Sigmoid colon (tissue), 7 donors: ENCODE measurements around the gene ARHGEF17. TPM values are rescaled to one million over a fixed set of nuclear protein-coding genes. Genes with fewer than 3 reads are reported as not detected.

ENCODE experiments used
- DNase-seq: peaks from one replicate; pipeline ENCODE4 v3.0.0-alpha.2; 2019
- H3K27ac ChIP-seq, 4 donors: fragments of 200-600 bp; sonication (generic); one replicate each; pipeline ENCODE4 v1.5.1; 2016 to 2019; ENCODE audit warnings: mild to moderate bottlenecking in 1 of 4
- H3K27me3 ChIP-seq, 3 donors: fragments of 200-600 bp; sonication (generic); one replicate each; pipeline ENCODE4 v1.5.1; 2019; ENCODE audit warnings: mild to moderate bottlenecking in 1 of 3
- H3K36me3 ChIP-seq, 4 donors: fragments of 200-600 bp; sonication (generic); one replicate each; pipeline ENCODE4 v1.5.1; 2016 to 2019
- H3K4me1 ChIP-seq, 4 donors: fragments of 200-600 bp; sonication (generic); one replicate each; pipeline ENCODE4 v1.5.1; 2017 to 2019
- H3K4me3 ChIP-seq, 4 donors: fragments of 200-600 bp; sonication (generic); one replicate each; pipeline ENCODE4 v1.5.1; 2017 to 2019; ENCODE audit warnings: mild to moderate bottlenecking in 2 of 4, moderate library complexity in 1 of 4
- H3K9me3 ChIP-seq, 4 donors: fragments of 200-600 bp in 3 of 4; sonication (generic) in 3 of 4; one replicate each; pipeline versions ENCODE4 v1.5.1 to v1.6.1; 2013 to 2019
- EP300 ChIP-seq, 4 donors: sonication (generic); formaldehyde crosslinking; IDR thresholded peaks; one replicate each; pipeline ENCODE4 v1.6.1; 2017; ENCODE audit warnings: antibody characterized with exemption in 4 of 4
- POLR2A ChIP-seq, 2 donors: fragments of 450-650 bp; IDR thresholded peaks; one replicate each; pipeline ENCODE4 v1.6.1; 2016; ENCODE audit warnings: antibody characterized with exemption in 2 of 2, mild to moderate bottlenecking in 2 of 2, moderate library complexity in 2 of 2
- POLR2AphosphoS5 ChIP-seq, 4 donors: sonication (generic); formaldehyde crosslinking; IDR thresholded peaks; one replicate each; pipeline ENCODE4 v1.6.1; 2017; ENCODE audit warnings: antibody characterized with exemption in 4 of 4
- WGBS, 2 donors: extraction: QIAGEN DNeasy Blood & Tissue Kit; methylation state at CpG; one replicate each; pipeline ENCODE4 v1.1.7; 2013; 5-methylcytosine and 5-hydroxymethylcytosine counted together
- intact Hi-C: fragments of 100-400 bp; cut with DNase I; formaldehyde crosslinking; loops from one replicate; pipeline ENCODE4 v1.15.1; 2023
- polyA plus RNA-seq, 3 donors: library from polyadenylated mRNA; stranded (reverse); fragments of 200-250 nt; gene quantifications; one replicate each; pipeline ENCODE4 v1.2.3, GENCODE V29; 2013
- total RNA-seq, 4 donors: library from RNA; depleted of rRNA; stranded (reverse); fragments of >200 nt; gene quantifications; one replicate each; pipeline ENCODE4 v1.1.0, GENCODE V29; 2016
- TF ChIP-seq, protein P1 (sequence below), 4 experiments: fragments of 450-650 bp in 3 of 4; fragments of 200-600 bp in 1 of 4; IDR thresholded peaks; one replicate each; pipeline ENCODE4 v1.5.1; 2016 to 2019; ENCODE audit warnings: antibody characterized with exemption in 4 of 4, mild to moderate bottlenecking in 3 of 4, moderate library complexity in 2 of 4
- donor health status: healthy with polysubstance abuse.
- donor health status: Bipolar disorder and iron deficiency.
- donor health status: healthy.

The ARHGEF17 gene
- total and polyA plus RNA-seq, 7 donors = 1.8 to 104 (median 38.2) TPM

- Histone ChIP-seq H3K27ac (no peak overlapping the region), H3K4me3 (no peak overlapping the region), H3K4me1 (peaks cover 0 to under 1% (median 0%) of the 10 kb centered on the region in 4 donors), H3K9me3 (no peaks in the 10 kb centered on the region), H3K36me3 (peaks cover 54 to 88% (median 65%) of the 10 kb centered on the region in 4 donors), H3K27me3 (no peaks in the 10 kb centered on the region)
- intact Hi-C loops = loop anchor here (10.0 kb wide), 1 partner anchor 541 kb away; no protein-coding TSS in a partner anchor
- no peak for DNase-seq
- TF ChIP-seq, protein P1, sequence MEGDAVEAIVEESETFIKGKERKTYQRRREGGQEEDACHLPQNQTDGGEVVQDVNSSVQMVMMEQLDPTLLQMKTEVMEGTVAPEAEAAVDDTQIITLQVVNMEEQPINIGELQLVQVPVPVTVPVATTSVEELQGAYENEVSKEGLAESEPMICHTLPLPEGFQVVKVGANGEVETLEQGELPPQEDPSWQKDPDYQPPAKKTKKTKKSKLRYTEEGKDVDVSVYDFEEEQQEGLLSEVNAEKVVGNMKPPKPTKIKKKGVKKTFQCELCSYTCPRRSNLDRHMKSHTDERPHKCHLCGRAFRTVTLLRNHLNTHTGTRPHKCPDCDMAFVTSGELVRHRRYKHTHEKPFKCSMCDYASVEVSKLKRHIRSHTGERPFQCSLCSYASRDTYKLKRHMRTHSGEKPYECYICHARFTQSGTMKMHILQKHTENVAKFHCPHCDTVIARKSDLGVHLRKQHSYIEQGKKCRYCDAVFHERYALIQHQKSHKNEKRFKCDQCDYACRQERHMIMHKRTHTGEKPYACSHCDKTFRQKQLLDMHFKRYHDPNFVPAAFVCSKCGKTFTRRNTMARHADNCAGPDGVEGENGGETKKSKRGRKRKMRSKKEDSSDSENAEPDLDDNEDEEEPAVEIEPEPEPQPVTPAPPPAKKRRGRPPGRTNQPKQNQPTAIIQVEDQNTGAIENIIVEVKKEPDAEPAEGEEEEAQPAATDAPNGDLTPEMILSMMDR (IDR thresholded peaks at IDR 0.05) = no peak
- no peak for TF ChIP-seq EP300 (IDR thresholded peaks at IDR 0.05)
- no peak for TF ChIP-seq POLR2AphosphoS5 (IDR thresholded peaks at IDR 0.05)
- no peak for TF ChIP-seq POLR2A (IDR thresholded peaks at IDR 0.05)
- 89 to 93% methylated on average over 24 of the region's 24 CpGs for WGBS, 2 donors
Observed at GRCh38 chr11:73365352-73366264, 57.5 kb downstream of the ARHGEF17 start.

DNA sequence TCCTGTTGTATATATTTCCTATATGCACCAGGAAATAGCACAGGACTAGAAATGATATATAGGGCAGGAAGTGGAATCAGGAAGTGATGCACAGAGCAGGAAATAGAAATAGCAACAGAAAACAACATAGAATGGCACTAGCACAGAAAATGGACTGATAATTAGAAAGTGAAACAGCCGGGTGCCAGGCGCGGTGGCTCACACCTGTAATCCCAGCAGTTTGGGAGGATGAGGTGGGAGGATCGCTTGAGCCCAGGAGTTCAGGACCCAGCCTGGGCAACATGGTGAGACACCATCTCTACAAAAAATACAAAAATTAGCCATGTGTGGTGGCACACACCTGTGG is 58.2 kb downstream of the ARHGEF17 start:
- 67 to 90% methylated on average over 4 of the region's 4 CpGs for WGBS, 2 donors
- intact Hi-C loops = loop anchor here (10.0 kb wide), 1 partner anchor 541 kb away; no protein-coding TSS in a partner anchor
- peaks cover 48 to 82% (median 59%) of the 10 kb centered on the region in 4 donors for H3K36me3 ChIP-seq
- H3K27ac ChIP-seq = no peak overlapping the region
- H3K4me1 ChIP-seq = no peaks in the 10 kb centered on the region
- no peak for TF ChIP-seq EP300 (IDR thresholded peaks at IDR 0.05)
- no peak for TF ChIP-seq POLR2AphosphoS5 (IDR thresholded peaks at IDR 0.05)
- TF ChIP-seq, protein P1 (IDR thresholded peaks at IDR 0.05) = no peak
- no peak for TF ChIP-seq POLR2A (IDR thresholded peaks at IDR 0.05)
- H3K27me3 ChIP-seq = no peaks in the 10 kb centered on the region
- DNase-seq = no peak
- H3K9me3 ChIP-seq = no peaks in the 10 kb centered on the region
- H3K4me3 ChIP-seq = no peak overlapping the region

DNA sequence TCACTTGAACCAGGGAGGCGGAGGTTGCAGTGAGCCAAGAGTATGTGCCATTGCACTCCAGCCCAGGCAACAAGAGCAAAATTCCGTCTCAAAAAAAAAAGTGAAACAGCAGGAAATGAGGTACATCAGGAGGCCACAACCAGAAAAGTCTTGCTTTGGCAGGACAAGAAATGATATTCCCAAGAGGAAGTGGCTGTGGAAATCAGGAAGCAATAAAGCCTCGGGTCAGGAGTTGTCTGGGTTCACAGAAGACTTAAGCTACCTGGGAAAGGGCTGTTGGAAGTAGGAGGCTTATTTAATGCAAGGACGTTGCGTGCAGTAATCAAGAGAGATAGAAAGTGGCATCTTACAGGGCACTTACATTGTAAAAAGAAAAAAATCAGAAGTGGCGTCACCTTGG is 58.9 kb downstream of the ARHGEF17 start:
- intact Hi-C loops = loop anchor here (10.0 kb wide), 1 partner anchor 542 kb away; no protein-coding TSS in a partner anchor
- H3K27ac ChIP-seq = no peak overlapping the region
- no peak overlapping the region for H3K4me3 ChIP-seq
- no peaks in the 10 kb centered on the region for H3K9me3 ChIP-seq
- H3K27me3 ChIP-seq = no peaks in the 10 kb centered on the region
- no peak for TF ChIP-seq POLR2A (IDR thresholded peaks at IDR 0.05)
- WGBS, 2 donors = 64 to 78% methylated on average over 6 of the region's 6 CpGs
- DNase-seq = no peak
- peaks cover 42 to 74% (median 51%) of the 10 kb centered on the region in 4 donors for H3K36me3 ChIP-seq
- no peaks in the 10 kb centered on the region for H3K4me1 ChIP-seq

- Histone ChIP-seq H3K27me3 (no peaks in the 10 kb centered on the region), H3K36me3 (peaks cover 36 to 68% (median 45%) of the 10 kb centered on the region in 4 donors), H3K9me3 (no peaks in the 10 kb centered on the region), H3K27ac (no peak overlapping the region), H3K4me3 (no peak overlapping the region), H3K4me1 (no peaks in the 10 kb centered on the region)
- intact Hi-C loops = loop anchor here (10.0 kb wide), 1 partner anchor 543 kb away; no protein-coding TSS in a partner anchor
- TF ChIP-seq, protein P1 (IDR thresholded peaks at IDR 0.05) = no peak
- TF ChIP-seq POLR2A (IDR thresholded peaks at IDR 0.05) = no peak
- 78% methylated on average over 20 of the region's 20 CpGs for WGBS, 2 donors
- no peak for DNase-seq
Observed at GRCh38 chr11:73367482-73368024, 59.5 kb downstream of the ARHGEF17 start.

- H3K4me3 ChIP-seq = no peak overlapping the region
- H3K36me3 ChIP-seq = peaks cover 0 to 19% (median 9%) of the 10 kb centered on the region in 4 donors
- peaks cover 0 to 17% (median 13%) of the 10 kb centered on the region in 4 donors for H3K4me1 ChIP-seq
- DNase-seq = no peak
- H3K27me3 ChIP-seq = no peaks in the 10 kb centered on the region
- TF ChIP-seq POLR2A (IDR thresholded peaks at IDR 0.05) (no peak), POLR2AphosphoS5 (IDR thresholded peaks at IDR 0.05) (peak in 1 of 4 donors; percentile 6)
- WGBS, 2 donors = 57 to 72% methylated on average over 6 of the region's 6 CpGs
- peak overlapping the region in 1 of 4 donors; percentile 26 for H3K27ac ChIP-seq
- H3K9me3 ChIP-seq = no peaks in the 10 kb centered on the region
- intact Hi-C loops = no loop called here
Observed at GRCh38 chr11:73372375-73372993, 64.4 kb downstream of the ARHGEF17 start.
